Lower lobe of right lung (tissue), 2 donors: ENCODE data around the gene DGCR6L. TPM values are rescaled to one million over a fixed set of nuclear protein-coding genes. Genes with fewer than 3 reads are reported as not detected.
"Not testable (repeated sequence)": the region's sequence is repeated elsewhere in the genome, so short reads cannot be mapped to it uniquely, and the experiment has no call there.

Experiments used
- ATAC-seq, 2 donors: fragments of 200-7000 bp; cut with Tn5 transposase; one replicate each; pipeline ENCODE4 v1.9.1; 2020 to 2022; ENCODE audit warnings: mild to moderate bottlenecking in 2 of 2, moderate library complexity in 2 of 2
- DNase-seq: peaks from one replicate; pipeline ENCODE4 v3.0.0-alpha.2; 2020
- H3K27ac ChIP-seq: fragments of 200-600 bp; one replicate; pipeline ENCODE4 v1.8.0; 2022
- H3K27me3 ChIP-seq: fragments of 200-600 bp; one replicate; pipeline ENCODE4 v1.8.0; 2022; ENCODE audit warnings: low read depth
- H3K36me3 ChIP-seq: fragments of 200-600 bp; one replicate; pipeline ENCODE4 v1.8.0; 2022; ENCODE audit warnings: mild to moderate bottlenecking
- H3K4me1 ChIP-seq: fragments of 200-600 bp; one replicate; pipeline ENCODE4 v1.8.0; 2022
- H3K4me3 ChIP-seq: fragments of 200-600 bp; one replicate; pipeline ENCODE4 v1.8.0; 2022; ENCODE audit warnings: mild to moderate bottlenecking
- H3K9me3 ChIP-seq: fragments of 200-600 bp; one replicate; pipeline ENCODE4 v1.8.0; 2022
- CTCF ChIP-seq: fragments of 200-600 bp; IDR thresholded peaks from one replicate; pipeline ENCODE4 v1.8.0; 2022; ENCODE audit warnings: antibody characterized with exemption, mild to moderate bottlenecking
- intact Hi-C: fragments of 100-400 bp; cut with DNase I; formaldehyde crosslinking; loops from one replicate; pipeline ENCODE4 v1.11.0; 2022
- total RNA-seq: library from RNA; stranded (reverse); fragmentation: NEBNext Ultra II Directional; extraction: Animal tissue kit (Norgen Biotek cat#: 25700); gene quantifications from one replicate; pipeline ENCODE4 v1.2.1, GENCODE V29; 2021
- donor health status: DM: no; HTN: yes; CAD: no; lungs with severe emphysema.

The DGCR6L gene
- total RNA-seq, 1 donor from 2014 or later = 31.1 TPM

GRCh38 chr22:20279662-20280134, 40.2 kb downstream of the DGCR6L start:
- Histone ChIP-seq H3K27me3 (no peaks in the 10 kb centered on the region), H3K4me1 (no peaks in the 10 kb centered on the region), H3K4me3 (no peak overlapping the region), H3K36me3 (no peaks in the 10 kb centered on the region), H3K9me3 (no peaks in the 10 kb centered on the region), H3K27ac (no peak overlapping the region)
- ATAC-seq = no peak
- TF ChIP-seq CTCF = no peak
- intact Hi-C loops = loop anchor here (10.0 kb wide), 1 partner anchor 125 kb away; the partner anchor contains the start of gene CCDC188
- no peak for DNase-seq

GRCh38 chr22:20278726-20279490, 41.0 kb downstream of the DGCR6L start:
- intact Hi-C loops, H3K27ac ChIP-seq, H3K4me3 ChIP-seq, H3K4me1 ChIP-seq, H3K27me3 ChIP-seq, H3K9me3 ChIP-seq, H3K36me3 ChIP-seq, DNase-seq, ATAC-seq: not testable (repeated sequence)

- H3K27me3 ChIP-seq, H3K27ac ChIP-seq, H3K9me3 ChIP-seq, H3K36me3 ChIP-seq, H3K4me3 ChIP-seq, ATAC-seq, H3K4me1 ChIP-seq, intact Hi-C loops, DNase-seq: not testable (repeated sequence)
Measured at GRCh38 chr22:20277936-20278635, 41.8 kb downstream of the DGCR6L start.

- ATAC-seq (no peak), DNase-seq (no peak)
- no peaks in the 10 kb centered on the region for H3K4me1 ChIP-seq
- H3K27me3 ChIP-seq = no peaks in the 10 kb centered on the region
- intact Hi-C loops = no loop called here
- no peaks in the 10 kb centered on the region for H3K9me3 ChIP-seq
- TF ChIP-seq CTCF = no peak
- H3K36me3 ChIP-seq = no peaks in the 10 kb centered on the region
- H3K4me3 ChIP-seq = no peak overlapping the region
- H3K27ac ChIP-seq = no peak overlapping the region
Measured at GRCh38 chr22:20276468-20276867, 43.4 kb downstream of the DGCR6L start.

- no peak for DNase-seq
- no peak for TF ChIP-seq CTCF
- ATAC-seq = no peak
- Histone ChIP-seq H3K4me1 (no peaks in the 10 kb centered on the region), H3K36me3 (no peaks in the 10 kb centered on the region), H3K27ac (no peak overlapping the region), H3K9me3 (no peaks in the 10 kb centered on the region), H3K27me3 (no peaks in the 10 kb centered on the region), H3K4me3 (no peak overlapping the region)
- intact Hi-C loops = no loop called here
Measured at GRCh38 chr22:20275836-20276235, 44.0 kb downstream of the DGCR6L start.

- H3K27ac ChIP-seq, ATAC-seq, H3K4me3 ChIP-seq, DNase-seq, H3K27me3 ChIP-seq, H3K4me1 ChIP-seq, H3K9me3 ChIP-seq, H3K36me3 ChIP-seq, intact Hi-C loops: not testable (repeated sequence)
Measured at GRCh38 chr22:20275325-20275724, 44.5 kb downstream of the DGCR6L start.

GRCh38 chr22:20274374-20274773, 45.5 kb downstream of the DGCR6L start:
- DNase-seq, H3K27me3 ChIP-seq, ATAC-seq, H3K4me1 ChIP-seq, intact Hi-C loops, H3K27ac ChIP-seq, H3K9me3 ChIP-seq, H3K4me3 ChIP-seq, H3K36me3 ChIP-seq: not testable (repeated sequence)
